Spinal cord (tissue), 10 donors: Measurements from ENCODE around the gene MAB21L2. TPM values are rescaled to one million over a fixed set of nuclear protein-coding genes. Genes with fewer than 3 reads are reported as not detected.
"Not testable (repeated sequence)": the region's sequence is repeated elsewhere in the genome, so short reads cannot be mapped to it uniquely, and the experiment has no call there.

ENCODE experiments used
- DNase-seq, 6 donors: peaks; one replicate each; pipeline versions ENCODE4 v3.0.0 to v3.0.0-alpha.2; 2013 to 2015; ENCODE audit warnings: low spot score in 6 of 6, low read depth in 4 of 6
- H3K27ac ChIP-seq: one replicate; pipeline ENCODE4 v1.5.1; 2013; ENCODE audit warnings: low read depth, low read length, control low read depth
- H3K27me3 ChIP-seq: one replicate; pipeline ENCODE4 v1.6.1; 2013; ENCODE audit warnings: low read length; ENCODE audit not compliant: control insufficient read depth, insufficient read depth
- H3K36me3 ChIP-seq: one replicate; pipeline ENCODE4 v1.6.1; 2013; ENCODE audit warnings: low read length; ENCODE audit not compliant: control insufficient read depth, insufficient read depth
- H3K4me1 ChIP-seq: one replicate; pipeline ENCODE4 v1.6.1; 2013; ENCODE audit warnings: low read length; ENCODE audit not compliant: control insufficient read depth, insufficient read depth
- H3K4me3 ChIP-seq: one replicate; pipeline ENCODE4 v1.5.1; 2013; ENCODE audit warnings: low read depth, low read length, control low read depth
- H3K9me3 ChIP-seq: one replicate; pipeline ENCODE4 v1.6.1; 2013; ENCODE audit warnings: low read length; ENCODE audit not compliant: control insufficient read depth, insufficient read depth
- WGBS: methylation state at CpG from one replicate; pipeline ENCODE4 v1.1.5; 2013; ENCODE audit warnings: missing lambda C conversion rate; ENCODE audit not compliant: insufficient coverage; 5-methylcytosine and 5-hydroxymethylcytosine counted together
- long read RNA-seq, 4 donors: transcript quantifications; one replicate each; lab custom pipeline, GENCODE V29; 2026
- polyA plus RNA-seq, 2 donors: library from polyadenylated mRNA; unstranded; fragments of 120-200 nt; gene quantifications; one replicate each; pipeline ENCODE4 v1.2.1, GENCODE V29; 2013; ENCODE audit not compliant: insufficient read length in 2 of 2
- total RNA-seq, 2 donors: library from RNA; depleted of rRNA in 1 of 2; stranded (reverse); fragments of 120-200 nt in 1 of 2; fragments of >200 nt in 1 of 2; gene quantifications; one replicate each; pipeline versions ENCODE4 v1.2.3 to v1.2.4, GENCODE V29; 2013 to 2014
- donor health status: healthy.

MAB21L2 gene
- total RNA-seq (10 to 100 TPM; 12.4 to 25.7 TPM), polyA plus RNA-seq (10 to 100 TPM; 59.8 to 64.4 TPM)
- long read RNA-seq, donor 1, transcript MAB21L2-201 (1 exons, 2,772 nt): major isoform, 125 of 125 reads
- long read RNA-seq, donor 1, partial matches to known transcripts: 0 of 125 reads
- long read RNA-seq, donor 1, other reads (novel, unspliced or antisense): 0 of 125 reads
- long read RNA-seq, donor 2, transcript MAB21L2-201 (1 exons, 2,772 nt): major isoform, 32 of 32 reads
- long read RNA-seq, donor 2, partial matches to known transcripts: 0 of 32 reads
- long read RNA-seq, donor 2, other reads (novel, unspliced or antisense): 0 of 32 reads
- long read RNA-seq, donor 3, transcript MAB21L2-201 (1 exons, 2,772 nt): major isoform, 57 of 57 reads
- long read RNA-seq, donor 3, partial matches to known transcripts: 0 of 57 reads
- long read RNA-seq, donor 3, other reads (novel, unspliced or antisense): 0 of 57 reads
- long read RNA-seq, donor 4: 0 reads

DNA sequence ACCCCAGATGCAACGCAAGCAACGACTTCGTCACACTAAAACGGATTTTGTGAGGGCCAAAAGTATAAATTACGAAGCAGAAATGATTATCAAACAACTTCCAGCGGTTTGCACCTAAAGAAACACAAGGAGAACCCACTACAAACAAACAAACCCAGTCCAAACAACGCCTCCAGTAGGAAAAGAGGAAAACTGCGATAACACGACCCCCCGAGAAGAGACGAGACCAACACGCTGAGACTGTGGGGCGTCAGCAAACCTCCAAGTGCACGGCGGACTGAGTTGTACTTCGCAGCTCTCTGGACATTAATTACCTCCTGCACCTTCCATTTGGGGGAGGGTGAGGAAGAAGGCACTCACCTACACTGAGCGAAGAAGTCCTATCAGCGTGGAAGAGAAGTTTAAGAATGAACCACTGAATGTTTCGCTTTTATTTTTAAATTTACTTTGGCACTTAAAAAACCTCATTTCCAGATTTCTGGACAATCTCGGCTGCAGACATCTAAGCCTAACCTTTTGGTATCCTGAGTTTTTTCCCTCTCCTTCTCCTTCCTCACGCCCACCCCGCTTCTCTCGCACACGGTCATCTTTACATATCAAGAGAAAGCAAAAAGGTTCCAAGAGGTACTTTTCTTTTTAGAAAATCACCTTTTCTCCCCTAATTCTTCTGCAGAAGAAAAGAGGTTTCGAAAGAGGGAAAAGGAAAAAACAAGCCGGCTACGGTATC, at the start of gene MAB21L2:
Gene MAB21L2, plus strand, starts transcription at position 6 of the 727 bp plus-strand sequence. CDS start 879 bp downstream, outside the sequence.
- H3K4me3 ChIP-seq: peak within 1 kb of the TSS; percentile 53
- H3K27me3 ChIP-seq: peaks cover 75% of the 10 kb centered on the region
- peak within 1 kb of the TSS; percentile 42 for H3K27ac ChIP-seq
- H3K9me3 ChIP-seq: no peaks in the 10 kb centered on the region
- H3K36me3 ChIP-seq: no peaks in the 10 kb centered on the region
- H3K4me1 ChIP-seq: peaks cover 34% of the 10 kb centered on the region
- 4% methylated on average over 3 of the region's 27 CpGs for WGBS
- DNase-seq: peak in 3 of 6 donors; percentile 43 to 92 (median 65)

DNA sequence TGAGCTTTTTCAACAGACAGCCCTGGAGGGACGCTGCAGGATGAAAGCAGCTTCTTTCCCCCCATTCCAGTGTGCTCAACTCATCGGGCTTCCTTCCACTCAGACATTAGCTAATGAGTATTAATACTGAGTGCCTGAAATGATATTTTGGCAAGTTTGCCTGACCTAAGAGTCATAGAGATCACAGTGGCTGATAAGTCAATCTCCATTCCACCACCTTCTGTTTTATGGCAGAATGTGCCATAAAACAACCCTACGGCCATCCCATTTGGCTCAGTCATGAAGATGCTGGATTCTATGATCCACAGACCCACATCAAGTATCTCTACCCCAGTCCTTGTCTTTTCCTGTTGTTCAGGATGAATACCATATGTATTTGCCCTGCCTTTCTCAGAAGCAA, 48.3 kb upstream of the MAB21L2 start:
- Histone ChIP-seq H3K9me3 (peaks cover 1% of the 10 kb centered on the region), H3K4me3 (no peak overlapping the region), H3K4me1 (no peaks in the 10 kb centered on the region), H3K36me3 (no peaks in the 10 kb centered on the region), H3K27me3 (no peaks in the 10 kb centered on the region), H3K27ac (no peak overlapping the region)
- DNase-seq: no peak
- WGBS: no CpG with 5 or more reads among the region's 3 CpGs

DNA sequence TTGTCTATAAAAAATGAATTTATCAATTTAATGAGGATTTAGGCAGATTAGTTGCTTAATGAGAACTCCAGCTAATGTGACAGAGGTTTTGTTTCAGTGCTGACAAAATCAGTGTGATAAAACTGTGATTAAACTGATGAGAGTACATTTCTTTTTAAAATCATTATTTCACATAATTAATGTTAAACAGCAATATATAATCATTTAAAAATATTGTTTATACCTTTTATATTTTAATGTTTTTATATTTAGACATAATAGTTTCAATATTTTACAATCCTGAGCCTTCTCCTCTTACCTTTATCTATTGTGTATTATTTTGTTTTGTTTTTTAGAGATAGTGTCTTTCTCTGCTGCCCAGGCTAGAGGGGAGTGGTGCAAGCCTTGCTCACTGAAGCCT, 47.1 kb upstream of the MAB21L2 start:
- DNase-seq: no peak

DNA sequence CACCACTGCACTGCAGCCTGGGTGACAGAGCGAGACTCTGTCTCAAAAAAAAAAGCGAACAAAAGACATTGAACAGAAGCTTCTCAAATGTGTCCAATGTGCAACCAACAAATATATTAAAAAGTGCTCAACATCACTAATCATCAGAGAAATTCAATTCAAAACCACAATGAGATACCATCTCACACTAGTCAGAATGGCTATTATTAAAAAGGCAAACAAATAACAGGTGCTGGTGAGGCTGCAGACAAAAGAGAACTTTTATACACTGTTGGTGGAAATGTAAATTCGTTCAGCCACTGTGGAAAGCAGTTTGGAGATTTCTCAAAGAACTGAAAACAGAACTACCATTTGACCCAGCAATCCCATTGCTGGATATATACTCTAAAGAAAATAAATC, 44.0 kb upstream of the MAB21L2 start:
- 100% methylated on average over 2 of the region's 3 CpGs for WGBS
- not testable (repeated sequence) for H3K27me3 ChIP-seq, H3K27ac ChIP-seq, DNase-seq, H3K36me3 ChIP-seq, H3K4me1 ChIP-seq, H3K4me3 ChIP-seq, H3K9me3 ChIP-seq

More for the DNA sequence above, 47.1 kb upstream of the MAB21L2 start:
- no peaks in the 10 kb centered on the region for H3K36me3 ChIP-seq
- no peak overlapping the region for H3K27ac ChIP-seq
- no peaks in the 10 kb centered on the region for H3K27me3 ChIP-seq
- no peaks in the 10 kb centered on the region for H3K4me1 ChIP-seq
- H3K9me3 ChIP-seq: peaks cover 1% of the 10 kb centered on the region
- H3K4me3 ChIP-seq: no peak overlapping the region

DNA sequence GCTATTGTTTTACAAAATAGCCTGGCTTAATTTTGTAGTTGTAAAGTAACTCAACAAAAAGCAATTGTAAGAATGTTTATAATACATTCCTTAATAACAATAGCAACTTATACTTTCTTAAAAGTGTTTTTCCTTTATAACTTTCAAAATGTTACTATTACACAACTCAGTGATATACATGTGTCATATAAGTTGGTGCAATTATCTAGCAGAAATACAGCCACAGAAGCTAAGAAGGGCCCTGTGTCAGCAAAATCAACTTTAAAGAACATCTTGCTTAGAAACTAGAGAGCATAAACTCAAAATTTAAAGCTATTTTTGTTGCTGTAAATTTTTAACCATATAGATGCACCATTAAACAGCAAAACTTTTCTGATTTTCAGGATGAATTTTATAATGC, 41.4 kb upstream of the MAB21L2 start:
- DNase-seq: no peak
- Histone ChIP-seq H3K27ac (no peak overlapping the region), H3K4me1 (no peaks in the 10 kb centered on the region), H3K36me3 (no peaks in the 10 kb centered on the region), H3K4me3 (no peak overlapping the region), H3K27me3 (no peaks in the 10 kb centered on the region), H3K9me3 (no peaks in the 10 kb centered on the region)

DNA sequence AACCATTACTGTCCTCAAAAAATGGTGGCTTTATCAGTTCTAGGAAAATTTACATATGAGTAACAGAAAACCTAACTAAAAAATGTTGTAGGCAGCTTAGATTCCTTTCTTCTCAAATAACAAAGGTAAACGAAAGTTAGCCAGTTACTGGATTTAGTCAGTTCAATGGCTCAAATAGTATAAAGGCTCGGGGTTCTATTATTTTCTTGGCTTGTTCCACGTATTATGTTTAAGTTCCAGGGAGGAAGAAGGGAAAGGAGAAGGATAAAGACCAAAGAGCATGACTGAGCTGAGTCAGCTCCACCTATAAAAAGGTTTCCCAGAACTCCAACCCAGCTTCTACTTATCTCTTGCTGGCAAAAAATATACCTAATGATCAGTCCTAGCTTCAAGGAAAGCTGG, 41.0 kb upstream of the MAB21L2 start:
- Histone ChIP-seq H3K27me3 (no peaks in the 10 kb centered on the region), H3K27ac (no peak overlapping the region), H3K4me1 (no peaks in the 10 kb centered on the region), H3K4me3 (no peak overlapping the region), H3K9me3 (no peaks in the 10 kb centered on the region), H3K36me3 (no peaks in the 10 kb centered on the region)
- WGBS: no CpG with 5 or more reads among the region's 3 CpGs
- DNase-seq: no peak

DNA sequence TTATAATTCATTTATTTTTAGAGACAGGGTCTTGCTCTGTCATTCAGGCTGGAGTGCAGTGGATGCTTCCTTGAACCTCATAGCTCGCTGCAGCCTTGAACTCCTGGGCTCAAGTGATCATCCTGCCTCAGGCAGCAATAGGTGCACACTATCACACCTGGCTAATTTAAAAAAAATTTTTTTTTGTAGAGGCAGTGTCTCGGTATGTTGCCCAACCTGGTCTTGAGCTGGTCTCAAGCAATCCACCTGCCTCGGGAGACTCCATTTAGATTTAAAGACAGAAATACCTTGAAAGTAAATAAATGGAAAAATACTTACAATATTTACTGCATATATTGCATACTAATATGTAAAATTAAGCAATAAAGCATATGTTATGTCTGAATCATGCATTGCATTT, 40.3 kb upstream of the MAB21L2 start:
- H3K9me3 ChIP-seq: no peaks in the 10 kb centered on the region
- no peak for DNase-seq
- no peaks in the 10 kb centered on the region for H3K27me3 ChIP-seq
- no peak overlapping the region for H3K27ac ChIP-seq
- no peak overlapping the region for H3K4me3 ChIP-seq
- WGBS: no CpG with 5 or more reads among the region's 3 CpGs
- no peaks in the 10 kb centered on the region for H3K36me3 ChIP-seq
- H3K4me1 ChIP-seq: no peaks in the 10 kb centered on the region

DNA sequence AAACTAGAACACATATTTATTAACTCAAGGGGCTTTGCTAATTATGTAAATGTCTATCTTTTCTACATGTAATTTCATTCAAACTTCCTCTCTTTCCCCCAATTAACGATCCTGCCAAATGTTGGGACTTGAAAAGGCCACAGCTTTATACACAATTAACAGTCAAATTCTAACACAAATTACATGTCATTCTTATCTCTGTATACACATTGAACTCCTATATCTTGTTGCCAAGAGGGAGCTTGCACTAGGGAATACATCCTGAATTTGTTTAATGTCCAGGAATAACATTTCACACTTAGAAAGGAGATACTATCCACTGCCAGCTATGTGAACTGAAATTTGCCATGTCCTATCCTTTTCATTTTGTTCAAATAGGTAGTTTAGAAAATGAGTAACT, 38.9 kb upstream of the MAB21L2 start:
- Histone ChIP-seq H3K36me3 (no peaks in the 10 kb centered on the region), H3K4me1 (no peaks in the 10 kb centered on the region), H3K27me3 (no peaks in the 10 kb centered on the region), H3K4me3 (no peak overlapping the region), H3K27ac (no peak overlapping the region), H3K9me3 (no peaks in the 10 kb centered on the region)
- WGBS: 0% methylated on average over 1 of the region's 1 CpG
- DNase-seq: peak in 1 of 6 donors; percentile 34

DNA sequence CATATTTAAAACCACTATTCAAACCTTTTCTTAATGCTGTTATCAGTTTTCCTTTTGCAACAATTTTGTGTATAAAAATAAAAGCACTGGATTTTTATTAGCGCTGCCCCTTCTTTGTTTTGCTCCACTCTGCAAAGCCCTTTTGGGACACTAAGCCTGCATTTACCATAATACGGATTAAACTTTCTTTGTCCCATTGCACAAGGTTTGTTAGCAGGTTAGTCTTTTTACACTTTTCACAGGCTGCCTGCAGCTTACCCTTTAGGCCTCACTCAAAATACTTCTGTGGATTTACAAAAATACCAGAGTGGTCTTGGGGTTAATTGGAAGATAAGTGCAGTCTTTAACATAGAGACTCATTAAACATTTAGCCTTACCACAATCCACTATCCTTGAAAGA, 35.7 kb upstream of the MAB21L2 start:
- no peaks in the 10 kb centered on the region for H3K27me3 ChIP-seq
- no peaks in the 10 kb centered on the region for H3K4me1 ChIP-seq
- no peak overlapping the region for H3K4me3 ChIP-seq
- DNase-seq: no peak
- H3K9me3 ChIP-seq: no peaks in the 10 kb centered on the region
- H3K27ac ChIP-seq: no peak overlapping the region
- 61% methylated on average over 2 of the region's 2 CpGs for WGBS
- no peaks in the 10 kb centered on the region for H3K36me3 ChIP-seq
